MCF 10A (cell line): ENCODE data around the gene DBN1. TPM values are rescaled to one million over a fixed set of nuclear protein-coding genes. Genes with fewer than 3 reads are reported as not detected.
A peak's percentile ranks its signal among the peaks of the same experiment; 100 is the strongest.

Source experiments
- BruUV-seq: library from RNA; stranded (reverse); fragments of 400-500 nt; replicated peaks from 2 replicates; lab custom pipeline; 2021; lab: Mats Ljungman, UMichigan
- CTCF ChIA-PET: fragments of 300-600 bp; sonication (Branson Sonifier 250); formaldehyde crosslinking; extraction: SDS; loops from one replicate; lab custom pipeline; 2021; ENCODE audit warnings: antibody characterized with exemption, inconsistent platforms; lab: Yijun Ruan, JAX
- POLR2A ChIA-PET: fragments of 300-600, 350-650 bp; sonication (Branson Sonifier 250); formaldehyde crosslinking; extraction: SDS; loops from one replicate; lab custom pipeline; 2020; ENCODE audit warnings: antibody characterized with exemption, inconsistent platforms; lab: Yijun Ruan, JAX
- DNase-seq: peaks from one replicate; pipeline ENCODE4 v3.0.0-alpha.2; 2018; ENCODE audit not compliant: unreplicated experiment
- H3K27ac Mint-ChIP-seq: one replicate; pipeline ENCODE4 v1.8.0; 2022; ENCODE audit warnings: mild to moderate bottlenecking, low read depth, mixed read lengths; ENCODE audit not compliant: unreplicated experiment
- H3K27me3 Mint-ChIP-seq: one replicate; pipeline ENCODE4 v1.8.0; 2022; ENCODE audit warnings: mixed read lengths; ENCODE audit not compliant: insufficient read depth, unreplicated experiment
- H3K36me3 Mint-ChIP-seq: one replicate; pipeline ENCODE4 v1.8.0; 2022; ENCODE audit warnings: mild to moderate bottlenecking, moderate library complexity, mixed read lengths; ENCODE audit not compliant: insufficient read depth, unreplicated experiment
- H3K4me1 Mint-ChIP-seq: one replicate; pipeline ENCODE4 v1.8.0; 2022; ENCODE audit warnings: mixed read lengths; ENCODE audit not compliant: insufficient read depth, unreplicated experiment
- H3K4me3 Mint-ChIP-seq: one replicate; pipeline ENCODE4 v1.8.0; 2022; ENCODE audit warnings: mild to moderate bottlenecking, moderate library complexity, mixed read lengths; ENCODE audit not compliant: unreplicated experiment
- H3K9me3 Mint-ChIP-seq: one replicate; pipeline ENCODE4 v1.8.0; 2022; ENCODE audit warnings: mixed read lengths; ENCODE audit not compliant: unreplicated experiment
- intact Hi-C: fragments of 100-400 bp; cut with micrococcal nuclease; formaldehyde crosslinking; loops from 2 replicates; pipeline ENCODE4 v1.14.1; 2022
- total RNA-seq: library from RNA; stranded (reverse); gene quantifications from 2 replicates; pipeline ENCODE4 v1.2.3, GENCODE V29; 2022
- TF ChIP-seq, protein P1 (sequence below): fragments of 200-600 bp; IDR thresholded peaks from one replicate; pipeline ENCODE4 v1.8.0; 2022; ENCODE audit warnings: antibody characterized with exemption, mild to moderate bottlenecking; ENCODE audit not compliant: unreplicated experiment

Gene DBN1
- total RNA-seq, 1 experiment from 2014 or later: 165 TPM

DNA sequence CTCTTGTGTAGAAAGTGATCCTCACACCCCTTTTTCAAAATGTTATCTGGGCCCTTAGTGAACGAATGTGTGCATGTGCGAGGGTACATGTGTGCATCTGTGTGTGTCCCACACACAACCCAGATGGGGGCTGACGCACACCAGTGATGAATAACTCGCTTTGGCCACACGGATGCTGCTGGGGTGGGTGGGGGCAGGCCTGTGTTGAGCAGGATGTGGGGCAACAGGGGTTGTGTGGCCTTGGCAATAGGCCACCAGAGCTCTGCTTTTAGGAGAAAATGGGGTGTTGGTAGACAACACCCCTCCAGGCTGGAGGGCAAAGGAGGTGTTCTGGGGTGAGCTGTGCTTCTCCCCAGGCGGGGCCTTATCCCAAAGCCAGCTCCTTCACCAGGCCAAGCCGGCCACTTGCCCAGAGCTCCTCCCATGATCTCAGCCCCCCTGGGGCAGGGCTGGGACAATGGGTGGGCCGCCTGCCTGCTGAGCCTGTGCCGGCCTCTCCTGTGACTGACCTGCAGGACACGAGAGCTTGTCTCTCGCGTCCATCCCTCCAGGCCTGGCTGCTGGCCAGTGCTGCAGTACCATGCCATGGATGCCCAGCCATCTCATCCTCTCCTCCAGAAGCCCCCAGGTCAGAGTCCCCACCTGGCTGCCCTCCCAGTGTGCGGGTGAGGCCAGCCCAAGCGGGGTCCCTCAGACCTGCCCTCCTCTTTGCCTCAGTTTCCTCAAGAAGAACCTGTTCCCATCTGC is 1.7 kb downstream of the DBN1 start:
- intact Hi-C loops: no loop called here
- Mint-ChIP-seq H3K36me3 (peaks cover 10% of the 10 kb centered on the region), H3K27ac (peak overlapping the region; percentile 39), H3K9me3 (no peaks in the 10 kb centered on the region), H3K27me3 (no peaks in the 10 kb centered on the region), H3K4me3 (peak overlapping the region; percentile 74), H3K4me1 (peaks cover 46% of the 10 kb centered on the region)
- BruUV-seq: no TSS peak
- no peak for DNase-seq
- ChIA-PET POLR2A (interaction anchor here (0.7 to 2.8 kb wide), 3 partner anchors 17 to 25 kb away, joined by 4 to 14 read pairs (median 5); partner anchors contain the start of gene PDLIM7), CTCF (interaction anchor here (0.5 to 5.9 kb wide), 12 partner anchors 14 to 1592 kb away, joined by 3 to 65 read pairs (median 5); partner anchors contain the start of genes F12 and PDLIM7)
- TF ChIP-seq, protein P1, sequence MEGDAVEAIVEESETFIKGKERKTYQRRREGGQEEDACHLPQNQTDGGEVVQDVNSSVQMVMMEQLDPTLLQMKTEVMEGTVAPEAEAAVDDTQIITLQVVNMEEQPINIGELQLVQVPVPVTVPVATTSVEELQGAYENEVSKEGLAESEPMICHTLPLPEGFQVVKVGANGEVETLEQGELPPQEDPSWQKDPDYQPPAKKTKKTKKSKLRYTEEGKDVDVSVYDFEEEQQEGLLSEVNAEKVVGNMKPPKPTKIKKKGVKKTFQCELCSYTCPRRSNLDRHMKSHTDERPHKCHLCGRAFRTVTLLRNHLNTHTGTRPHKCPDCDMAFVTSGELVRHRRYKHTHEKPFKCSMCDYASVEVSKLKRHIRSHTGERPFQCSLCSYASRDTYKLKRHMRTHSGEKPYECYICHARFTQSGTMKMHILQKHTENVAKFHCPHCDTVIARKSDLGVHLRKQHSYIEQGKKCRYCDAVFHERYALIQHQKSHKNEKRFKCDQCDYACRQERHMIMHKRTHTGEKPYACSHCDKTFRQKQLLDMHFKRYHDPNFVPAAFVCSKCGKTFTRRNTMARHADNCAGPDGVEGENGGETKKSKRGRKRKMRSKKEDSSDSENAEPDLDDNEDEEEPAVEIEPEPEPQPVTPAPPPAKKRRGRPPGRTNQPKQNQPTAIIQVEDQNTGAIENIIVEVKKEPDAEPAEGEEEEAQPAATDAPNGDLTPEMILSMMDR: no peak

DNA sequence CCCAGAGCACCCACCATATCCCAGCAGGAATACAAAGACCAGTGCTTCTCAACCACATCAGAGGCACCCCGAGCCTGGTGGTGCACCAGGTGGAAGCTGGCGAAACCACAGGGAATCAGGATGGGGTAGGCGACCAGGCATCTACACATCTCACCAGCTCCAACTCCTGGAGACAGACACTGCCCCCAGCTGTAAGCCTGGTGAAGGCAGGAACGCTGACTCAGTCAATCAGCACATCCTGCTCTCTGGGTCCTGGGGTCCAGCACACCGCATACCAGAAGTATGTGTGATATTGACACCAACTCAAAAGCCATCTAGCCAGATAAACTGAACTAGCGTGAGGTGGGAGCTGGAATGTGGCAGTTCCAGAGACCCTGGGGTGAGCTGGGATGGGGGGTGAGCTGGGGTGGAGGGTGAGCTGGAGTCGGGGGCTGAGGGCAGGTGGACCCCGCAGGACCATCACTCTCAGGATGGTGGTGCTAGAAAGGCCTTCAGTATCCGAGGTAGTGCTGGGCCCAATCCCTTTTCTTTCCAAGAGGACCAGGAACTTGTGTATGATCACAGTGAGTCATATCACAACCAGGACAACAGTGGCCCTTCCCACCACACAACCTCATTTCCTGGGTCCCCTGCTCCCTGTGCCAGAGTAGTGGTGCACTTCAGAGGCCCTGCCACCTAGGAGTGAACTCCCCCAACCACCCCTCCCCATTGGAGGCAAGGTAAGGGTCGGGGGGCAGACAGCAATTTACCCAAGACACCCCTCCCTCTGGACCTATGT is 2.5 kb downstream of the DBN1 start:
- Mint-ChIP-seq H3K27me3 (no peaks in the 10 kb centered on the region), H3K4me3 (peak overlapping the region; percentile 74), H3K9me3 (no peaks in the 10 kb centered on the region), H3K27ac (peak overlapping the region; percentile 39), H3K4me1 (peaks cover 46% of the 10 kb centered on the region), H3K36me3 (peaks cover 17% of the 10 kb centered on the region)
- intact Hi-C loops: no loop called here
- ChIA-PET POLR2A (interaction anchor here (2.8 kb wide), 1 partner anchor 26 kb away, joined by 14 read pairs; the partner anchor contains the start of gene PDLIM7), CTCF (interaction anchor here (0.6 to 5.9 kb wide), 6 partner anchors 14 to 102 kb away, joined by 4 to 65 read pairs (median 10); partner anchors contain the start of gene PDLIM7)
- TF ChIP-seq, protein P1: no peak
- BruUV-seq: TSS peak; percentile 10
- DNase-seq: no peak

DNA sequence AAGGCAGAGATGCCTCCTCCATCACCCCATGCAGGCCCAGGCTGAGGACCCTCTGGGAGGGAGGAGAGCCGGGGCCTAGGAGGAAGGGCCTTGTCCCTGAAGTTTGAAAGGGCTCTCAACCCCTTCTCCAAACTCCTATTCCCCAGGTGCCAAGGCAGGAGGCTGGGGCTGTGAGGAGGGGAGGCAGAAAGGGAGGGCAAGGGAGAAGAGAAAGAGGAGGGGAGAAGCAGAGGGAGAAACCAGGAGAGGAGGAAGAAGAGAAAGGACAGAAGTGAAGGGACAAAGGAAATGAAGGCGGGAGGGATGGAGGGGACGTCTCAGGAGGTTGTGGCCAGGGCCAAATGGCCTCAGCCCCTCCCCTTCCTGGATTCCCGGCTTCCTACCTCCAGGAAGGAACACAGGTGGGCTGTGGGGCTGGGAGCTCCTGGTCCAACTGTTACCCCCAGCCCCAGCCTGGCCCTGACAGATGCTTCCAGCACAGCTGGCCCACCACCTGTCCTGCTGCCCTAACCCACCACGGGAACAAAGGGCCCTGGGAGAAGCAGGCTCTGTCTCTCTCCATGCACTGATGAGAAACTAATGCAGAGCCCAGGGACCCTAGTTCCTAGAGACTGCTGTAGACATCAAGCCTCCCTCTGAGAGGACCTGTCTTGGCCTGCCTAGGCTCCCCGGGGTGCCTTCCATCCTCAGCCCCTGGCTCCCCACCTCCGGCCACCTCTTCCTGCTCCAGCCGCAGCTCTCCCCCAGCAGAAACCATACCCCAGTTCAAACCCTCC is 3.5 kb downstream of the DBN1 start:
- Mint-ChIP-seq H3K9me3 (no peaks in the 10 kb centered on the region), H3K27me3 (no peaks in the 10 kb centered on the region), H3K4me1 (peaks cover 38% of the 10 kb centered on the region), H3K4me3 (no peak overlapping the region), H3K27ac (peak overlapping the region; percentile 16), H3K36me3 (peaks cover 27% of the 10 kb centered on the region)
- TF ChIP-seq, protein P1: no peak
- no TSS peak for BruUV-seq
- CTCF ChIA-PET: interaction anchor here (0.6 to 5.9 kb wide), 8 partner anchors 13 to 168 kb away, joined by 3 to 65 read pairs (median 4); partner anchors contain the start of gene PDLIM7
- no peak for DNase-seq
- intact Hi-C loops: no loop called here
- POLR2A ChIA-PET: interaction anchor here (1.0 to 2.8 kb wide), 2 partner anchors 22 to 27 kb away, joined by 3 to 14 read pairs; partner anchors contain the start of gene PDLIM7
